HTERT RPE-1 (cell line): ENCODE data around the gene KCND1.

ENCODE experiments used
- in situ Hi-C: fragments of 300-500 bp; cut with MboI; formaldehyde crosslinking; loops from 4 replicates; pipeline ENCODE4 v1.14.3; 2020; ENCODE audit warnings: low sequenced_read_pairs

Gene KCND1

GRCh38 chrX:48914593-48915493 is 56.8 kb downstream of the KCND1 start:
- in situ Hi-C loops: no loop called here

- in situ Hi-C loops: no loop called here
Observed at GRCh38 chrX:48913605-48914366, 57.9 kb downstream of the KCND1 start.

GRCh38 chrX:48911412-48912182 is 60.0 kb downstream of the KCND1 start, which contains the start of gene SLC35A2:
Gene SLC35A2 (minus strand): TSS chrX:48911646. CDS start chrX:48911636, 10 bp downstream.
- in situ Hi-C loops: no loop called here
